Fibroblast of mammary gland (primary cell): ENCODE data around the gene AMY1C.
"Not testable (repeated sequence)": the region's sequence is repeated elsewhere in the genome, so short reads cannot be mapped to it uniquely, and the experiment has no call there.

ENCODE experiments used
- DNase-seq: peaks from one replicate; pipeline ENCODE4 v3.0.0-alpha.2; 2010; ENCODE audit warnings: low read depth
- H3K4me3 ChIP-seq: 2 replicates; pipeline ENCODE4 v1.5.1; 2011; ENCODE audit warnings: low read depth, mild to moderate bottlenecking, low read length, moderate library complexity; ENCODE audit not compliant: control insufficient read depth
- TF ChIP-seq, protein P1 (sequence below): conservative IDR thresholded peaks from 2 replicates; pipeline ENCODE4 v1.5.1; 2011; ENCODE audit warnings: low read depth, low read length, inconsistent platforms; ENCODE audit not compliant: control insufficient read depth, insufficient read depth

The AMY1C gene

DNA sequence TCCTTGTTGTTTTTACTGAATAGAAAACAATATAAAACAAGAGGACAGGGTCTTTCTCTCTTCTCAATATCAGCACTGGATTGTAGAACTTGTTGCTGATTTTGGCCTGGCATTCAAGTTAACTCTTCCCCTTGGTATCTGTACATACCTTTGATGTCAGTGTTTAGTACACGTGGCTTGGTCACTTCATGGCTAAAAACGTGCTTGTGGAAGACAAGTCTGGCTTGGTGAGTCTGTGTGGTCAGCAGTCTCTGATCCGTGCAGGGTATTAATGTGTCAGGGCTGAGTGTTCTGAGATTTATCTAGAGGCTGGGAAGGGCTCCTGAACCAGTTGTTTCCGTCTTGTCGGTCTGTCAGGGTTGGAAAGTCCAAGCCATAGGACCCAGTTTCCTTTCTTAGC lies at the start of gene AMY1C:
TSS of gene AMY1C (plus strand) at position 301 of the 400 bp plus-strand sequence. CDS start 572 bp downstream, outside the sequence.
- not testable (repeated sequence) for DNase-seq

DNA sequence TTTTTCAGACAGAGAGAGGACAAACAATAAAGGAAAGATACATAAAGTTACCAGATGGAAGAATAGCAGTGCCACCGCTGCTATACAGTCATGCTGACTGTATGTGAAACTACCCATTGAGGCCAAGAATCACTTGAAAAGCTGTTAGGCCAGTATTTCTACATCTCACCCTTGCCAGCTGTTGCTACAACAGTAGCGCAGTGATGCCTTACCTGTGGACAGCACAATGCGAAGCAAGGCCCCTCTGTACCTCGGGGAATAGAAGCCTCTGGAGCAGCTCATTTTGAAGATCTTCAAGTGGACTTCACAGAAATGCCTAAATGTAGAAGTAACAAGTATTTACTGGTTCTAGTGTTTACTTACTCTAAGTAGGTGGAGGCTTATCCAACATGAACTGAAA lies 49.0 kb upstream of the AMY1C start:
- H3K4me3 ChIP-seq, DNase-seq: not testable (repeated sequence)

More for the DNA sequence above, at the start of gene AMY1C:
- not testable (repeated sequence) for H3K4me3 ChIP-seq

DNA sequence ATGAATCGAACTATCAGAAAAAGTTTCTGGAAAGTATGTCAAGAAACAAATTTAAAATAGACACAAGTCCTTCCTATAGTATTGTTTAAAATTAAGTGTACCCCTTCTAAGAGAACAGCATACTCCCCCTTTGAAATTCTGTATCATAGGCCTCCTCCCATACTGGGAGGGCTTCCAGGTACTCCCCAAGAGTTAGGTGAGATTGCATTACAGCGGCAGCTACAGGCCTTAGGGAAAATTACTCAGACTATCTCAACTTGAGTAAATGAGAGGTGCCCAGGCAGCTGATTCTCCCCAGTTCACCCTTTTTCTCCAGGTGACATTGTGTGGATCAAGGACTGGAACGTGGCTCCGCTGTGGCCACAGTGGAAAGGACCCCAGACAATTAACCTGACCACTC lies 48.4 kb upstream of the AMY1C start:
- H3K4me3 ChIP-seq, DNase-seq: not testable (repeated sequence)

DNA sequence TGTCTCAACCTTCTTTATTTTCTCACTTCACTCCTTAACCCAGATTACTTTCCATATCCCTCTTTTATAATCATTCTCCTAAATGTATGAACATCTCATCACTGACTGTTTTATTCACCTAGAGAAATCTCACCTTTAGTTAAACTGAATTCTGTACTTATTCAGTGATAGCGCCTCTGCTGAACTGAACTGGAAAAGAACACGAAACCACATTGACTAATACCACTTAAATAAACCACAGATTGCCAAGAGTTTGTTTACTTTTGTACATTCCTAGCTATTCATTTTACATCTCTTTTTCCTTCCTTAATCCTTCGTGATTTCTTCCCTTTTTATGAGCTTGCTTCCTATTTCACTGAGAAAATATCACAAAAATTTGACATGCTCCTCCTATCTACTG lies 42.0 kb upstream of the AMY1C start:
- not testable (repeated sequence) for H3K4me3 ChIP-seq, DNase-seq

DNA sequence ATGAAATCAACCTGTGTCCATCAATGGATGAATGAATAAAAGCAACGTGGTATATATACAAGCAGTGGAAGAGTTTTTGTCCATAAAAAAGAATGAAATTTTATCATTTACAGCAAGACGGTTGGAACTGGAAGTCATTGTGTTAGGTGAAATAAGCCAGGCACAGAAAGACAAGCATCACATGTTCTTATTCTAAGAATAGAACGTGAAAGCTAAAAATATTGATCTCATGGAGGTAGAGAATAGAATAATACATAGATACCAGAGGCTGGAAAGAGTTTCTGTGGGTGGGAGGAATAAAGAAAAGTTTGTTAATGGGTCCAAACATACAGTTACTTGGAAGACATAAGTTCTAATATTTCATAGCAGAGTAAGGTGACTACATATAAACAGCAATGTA lies 39.3 kb upstream of the AMY1C start:
- H3K4me3 ChIP-seq, DNase-seq: not testable (repeated sequence)

DNA sequence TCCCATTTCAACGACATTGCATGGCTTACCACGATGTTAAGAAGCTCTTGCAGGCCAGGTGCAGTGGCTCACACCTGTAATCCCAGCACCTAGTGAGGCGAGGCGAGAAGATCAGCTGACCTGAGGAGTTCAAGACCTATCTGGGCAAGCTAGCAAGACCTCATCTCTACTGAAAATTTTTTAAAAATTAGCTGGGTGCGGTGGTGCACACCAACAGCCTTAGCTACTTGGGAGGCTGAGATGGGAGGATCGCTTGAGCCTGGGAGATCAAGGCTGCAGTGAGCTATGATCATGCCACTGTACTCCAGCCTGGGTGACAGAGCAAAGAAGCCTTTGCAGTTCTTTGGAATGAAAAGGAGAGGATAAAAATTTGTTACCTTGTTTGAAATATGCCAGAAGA lies 32.3 kb upstream of the AMY1C start:
- H3K4me3 ChIP-seq, DNase-seq: not testable (repeated sequence)

DNA sequence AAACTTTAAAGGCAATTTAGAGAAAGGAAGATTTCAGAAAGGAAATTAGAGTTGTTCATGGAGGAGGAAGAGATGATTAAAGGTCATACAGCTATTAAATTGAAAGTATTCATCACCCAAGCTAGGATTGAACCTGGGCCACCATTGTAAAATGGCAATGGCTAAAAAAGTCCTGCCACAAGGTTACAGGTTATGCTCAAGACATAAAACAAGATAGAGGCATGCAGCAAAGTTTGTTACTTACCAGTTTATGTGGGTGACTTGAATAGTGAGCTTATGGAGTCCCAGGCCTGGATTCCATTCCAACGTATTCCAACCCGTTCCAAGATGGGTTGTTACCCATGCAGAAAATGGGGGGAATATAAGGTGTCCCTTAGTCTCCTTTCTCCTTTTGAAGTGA lies 28.2 kb upstream of the AMY1C start:
- not testable (repeated sequence) for DNase-seq, H3K4me3 ChIP-seq

DNA sequence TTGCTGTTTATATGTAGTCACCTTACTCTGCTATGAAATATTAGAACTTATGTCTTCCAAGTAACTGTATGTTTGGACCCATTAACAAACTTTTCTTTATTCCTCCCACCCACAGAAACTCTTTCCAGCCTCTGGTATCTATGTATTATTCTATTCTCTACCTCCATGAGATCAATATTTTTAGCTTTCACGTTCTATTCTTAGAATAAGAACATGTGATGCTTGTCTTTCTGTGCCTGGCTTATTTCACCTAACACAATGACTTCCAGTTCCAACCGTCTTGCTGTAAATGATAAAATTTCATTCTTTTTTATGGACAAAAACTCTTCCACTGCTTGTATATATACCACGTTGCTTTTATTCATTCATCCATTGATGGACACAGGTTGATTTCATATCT lies 14.4 kb upstream of the AMY1C start:
- not testable (repeated sequence) for H3K4me3 ChIP-seq, DNase-seq

DNA sequence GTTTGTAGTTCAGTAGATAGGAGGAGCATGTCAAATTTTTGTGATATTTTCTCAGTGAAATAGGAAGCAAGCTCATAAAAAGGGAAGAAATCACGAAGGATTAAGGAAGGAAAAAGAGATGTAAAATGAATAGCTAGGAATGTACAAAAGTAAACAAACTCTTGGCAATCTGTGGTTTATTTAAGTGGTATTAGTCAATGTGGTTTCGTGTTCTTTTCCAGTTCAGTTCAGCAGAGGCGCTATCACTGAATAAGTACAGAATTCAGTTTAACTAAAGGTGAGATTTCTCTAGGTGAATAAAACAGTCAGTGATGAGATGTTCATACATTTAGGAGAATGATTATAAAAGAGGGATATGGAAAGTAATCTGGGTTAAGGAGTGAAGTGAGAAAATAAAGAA lies 11.7 kb upstream of the AMY1C start:
- H3K4me3 ChIP-seq, DNase-seq: not testable (repeated sequence)

DNA sequence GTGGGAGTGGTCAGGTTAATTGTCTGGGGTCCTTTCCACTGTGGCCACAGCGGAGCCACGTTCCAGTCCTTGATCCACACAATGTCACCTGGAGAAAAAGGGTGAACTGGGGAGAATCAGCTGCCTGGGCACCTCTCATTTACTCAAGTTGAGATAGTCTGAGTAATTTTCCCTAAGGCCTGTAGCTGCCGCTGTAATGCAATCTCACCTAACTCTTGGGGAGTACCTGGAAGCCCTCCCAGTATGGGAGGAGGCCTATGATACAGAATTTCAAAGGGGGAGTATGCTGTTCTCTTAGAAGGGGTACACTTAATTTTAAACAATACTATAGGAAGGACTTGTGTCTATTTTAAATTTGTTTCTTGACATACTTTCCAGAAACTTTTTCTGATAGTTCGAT lies 5.2 kb upstream of the AMY1C start:
- not testable (repeated sequence) for DNase-seq, H3K4me3 ChIP-seq

DNA sequence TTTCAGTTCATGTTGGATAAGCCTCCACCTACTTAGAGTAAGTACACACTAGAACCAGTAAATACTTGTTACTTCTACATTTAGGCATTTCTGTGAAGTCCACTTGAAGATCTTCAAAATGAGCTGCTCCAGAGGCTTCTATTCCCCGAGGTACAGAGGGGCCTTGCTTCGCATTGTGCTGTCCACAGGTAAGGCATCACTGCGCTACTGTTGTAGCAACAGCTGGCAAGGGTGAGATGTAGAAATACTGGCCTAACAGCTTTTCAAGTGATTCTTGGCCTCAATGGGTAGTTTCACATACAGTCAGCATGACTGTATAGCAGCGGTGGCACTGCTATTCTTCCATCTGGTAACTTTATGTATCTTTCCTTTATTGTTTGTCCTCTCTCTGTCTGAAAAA lies 4.7 kb upstream of the AMY1C start:
- not testable (repeated sequence) for DNase-seq, H3K4me3 ChIP-seq

DNA sequence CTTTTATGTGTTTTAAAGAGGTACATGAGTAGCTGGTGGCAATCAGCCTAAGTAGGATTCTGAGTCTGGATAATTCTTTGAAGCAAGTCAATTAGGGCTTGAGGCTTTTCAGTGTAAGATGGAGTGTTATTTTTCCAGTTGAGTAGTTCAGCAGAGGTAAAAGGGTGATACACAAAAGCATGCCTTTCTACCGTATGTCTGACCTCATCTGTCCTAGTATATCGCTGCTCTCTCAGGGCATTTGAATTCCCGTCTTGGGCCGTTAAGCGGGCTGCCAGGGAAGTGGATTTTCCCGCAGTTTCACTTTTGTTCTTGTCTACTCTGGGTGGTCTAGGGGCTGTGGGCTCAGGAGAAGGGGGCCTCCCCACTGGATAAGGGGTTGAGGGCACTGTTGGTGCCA lies 1.4 kb upstream of the AMY1C start:
- not testable (repeated sequence) for DNase-seq, H3K4me3 ChIP-seq

DNA sequence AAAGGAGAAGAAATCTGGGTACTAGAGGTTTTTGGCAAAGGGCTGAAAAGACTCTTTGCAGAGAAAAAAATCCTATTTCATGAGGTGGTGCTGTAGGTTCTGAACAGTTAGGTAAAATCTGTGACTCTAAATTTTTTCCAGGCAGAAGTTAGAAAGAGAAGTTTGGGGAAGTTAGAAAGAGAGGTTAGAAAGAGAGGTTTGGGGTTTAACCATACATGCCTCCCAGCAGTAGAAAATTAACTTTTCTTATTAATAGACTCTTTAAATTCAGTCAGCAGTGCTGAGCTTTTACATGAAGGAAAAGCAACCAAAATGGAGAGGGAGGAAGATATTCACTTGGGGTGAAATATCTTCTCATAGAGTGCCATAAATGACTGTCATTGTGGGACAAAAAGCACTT lies 12.2 kb downstream of the AMY1C start:
- H3K4me3 ChIP-seq = no peak overlapping the region
- no peak for DNase-seq
- TF ChIP-seq, protein P1, sequence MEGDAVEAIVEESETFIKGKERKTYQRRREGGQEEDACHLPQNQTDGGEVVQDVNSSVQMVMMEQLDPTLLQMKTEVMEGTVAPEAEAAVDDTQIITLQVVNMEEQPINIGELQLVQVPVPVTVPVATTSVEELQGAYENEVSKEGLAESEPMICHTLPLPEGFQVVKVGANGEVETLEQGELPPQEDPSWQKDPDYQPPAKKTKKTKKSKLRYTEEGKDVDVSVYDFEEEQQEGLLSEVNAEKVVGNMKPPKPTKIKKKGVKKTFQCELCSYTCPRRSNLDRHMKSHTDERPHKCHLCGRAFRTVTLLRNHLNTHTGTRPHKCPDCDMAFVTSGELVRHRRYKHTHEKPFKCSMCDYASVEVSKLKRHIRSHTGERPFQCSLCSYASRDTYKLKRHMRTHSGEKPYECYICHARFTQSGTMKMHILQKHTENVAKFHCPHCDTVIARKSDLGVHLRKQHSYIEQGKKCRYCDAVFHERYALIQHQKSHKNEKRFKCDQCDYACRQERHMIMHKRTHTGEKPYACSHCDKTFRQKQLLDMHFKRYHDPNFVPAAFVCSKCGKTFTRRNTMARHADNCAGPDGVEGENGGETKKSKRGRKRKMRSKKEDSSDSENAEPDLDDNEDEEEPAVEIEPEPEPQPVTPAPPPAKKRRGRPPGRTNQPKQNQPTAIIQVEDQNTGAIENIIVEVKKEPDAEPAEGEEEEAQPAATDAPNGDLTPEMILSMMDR = no peak

DNA sequence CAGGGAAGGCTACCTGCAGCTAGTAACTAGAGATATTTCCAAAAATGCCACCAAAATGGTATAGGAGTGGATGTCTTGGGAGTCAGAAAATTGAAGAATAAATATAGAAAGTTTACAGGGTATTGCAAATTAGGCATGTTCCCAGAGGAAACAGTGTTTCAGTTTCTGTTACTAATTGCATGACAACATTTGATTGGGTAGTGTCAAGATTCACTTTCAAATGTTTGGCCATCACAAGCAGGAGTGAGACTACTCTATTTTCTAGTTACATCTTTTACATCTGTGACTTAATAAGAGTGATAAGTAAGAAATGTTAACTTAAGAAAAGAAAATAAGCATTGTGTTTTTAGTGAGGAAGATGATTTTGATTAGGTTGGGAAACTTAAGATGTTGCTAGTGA lies 30.2 kb downstream of the AMY1C start:
- DNase-seq = no peak
- TF ChIP-seq, protein P1 = no peak
- H3K4me3 ChIP-seq = no peak overlapping the region
